Uterus (tissue), 2 donors: ENCODE data around the gene TPPP.

Experiments
- CTCF ChIP-seq, 4 experiments: fragments of 200-600 bp in 2 of 4; fragments of 450-650 bp in 2 of 4; sonication (generic) in 2 of 4; IDR thresholded peaks; one replicate each; pipeline ENCODE4 v1.5.1; 2016 to 2019; ENCODE audit warnings: antibody characterized with exemption in 4 of 4, mild to moderate bottlenecking in 2 of 4, moderate library complexity in 1 of 4
- POLR2A ChIP-seq, 2 donors: fragments of 450-650 bp; IDR thresholded peaks; one replicate each; pipeline ENCODE4 v1.6.1; 2016; ENCODE audit warnings: antibody characterized with exemption in 2 of 2, mild to moderate bottlenecking in 1 of 2, moderate library complexity in 1 of 2

GRCh38 chr5:646396-647201 is 46.6 kb downstream of the TPPP start:
- no peak for TF ChIP-seq CTCF (IDR thresholded peaks at IDR 0.05)
- no peak for TF ChIP-seq POLR2A (IDR thresholded peaks at IDR 0.05)
